HepG2 (cell line): ENCODE measurements around the gene CCDC50.

Experiments used
- BRCA1 ChIP-seq: sonication (generic); formaldehyde crosslinking; IDR thresholded peaks from 2 replicates; pipeline ENCODE4 v1.4.0; 2020; ENCODE audit warnings: missing genetic modification reagents
- CTCF ChIP-seq: sonication (generic); formaldehyde crosslinking; IDR thresholded peaks from 2 replicates; pipeline ENCODE4 v1.5.0; 2020; ENCODE audit warnings: mild to moderate bottlenecking, missing genetic modification reagents, moderate library complexity
- EZH2 ChIP-seq: conservative IDR thresholded peaks from 2 replicates; pipeline ENCODE4 v1.6.1; 2012; ENCODE audit warnings: mild to moderate bottlenecking, low read depth, low read length, moderate library complexity
- GTF2F1 ChIP-seq: fragments of 150-350 bp; IDR thresholded peaks from 2 replicates; pipeline ENCODE4 v1.6.1; 2014; ENCODE audit warnings: low read length
- PHF21A ChIP-seq: sonication (generic); formaldehyde crosslinking; IDR thresholded peaks from 2 replicates; pipeline ENCODE4 v1.5.0; 2020; ENCODE audit warnings: mild to moderate bottlenecking, missing genetic modification reagents
- REXO4 ChIP-seq: sonication (generic); formaldehyde crosslinking; IDR thresholded peaks from 2 replicates; pipeline ENCODE4 v1.8.0; 2022; ENCODE audit warnings: missing genetic modification reagents, mild to moderate bottlenecking, borderline replicate concordance
- STAT6 ChIP-seq: sonication (generic); formaldehyde crosslinking; IDR thresholded peaks from 2 replicates; pipeline ENCODE4 v1.4.0; 2020; ENCODE audit warnings: missing genetic modification reagents, mild to moderate bottlenecking, borderline replicate concordance
- TCF7L2 ChIP-seq: IDR thresholded peaks from 2 replicates; pipeline ENCODE4 v1.6.1; 2011; ENCODE audit warnings: mild to moderate bottlenecking, low read depth, low read length, moderate library complexity
- ZBTB10 ChIP-seq: sonication (generic); formaldehyde crosslinking; IDR thresholded peaks from 2 replicates; pipeline ENCODE4 v1.4.0; 2020; ENCODE audit warnings: missing genetic modification reagents, borderline replicate concordance
- ZBTB2 ChIP-seq: sonication (generic); formaldehyde crosslinking; IDR thresholded peaks from 2 replicates; pipeline ENCODE4 v1.8.0; 2022; ENCODE audit warnings: low read depth, missing genetic modification reagents
- ZFP36L2 ChIP-seq: sonication (generic); formaldehyde crosslinking; IDR thresholded peaks from 2 replicates; pipeline ENCODE4 v1.4.0; 2020; ENCODE audit warnings: missing genetic modification reagents
- ZNF24 ChIP-seq: fragments of 450-650 bp; IDR thresholded peaks from 2 replicates; pipeline ENCODE4 v1.6.1; 2017; ENCODE audit warnings: antibody characterized with exemption, mild to moderate bottlenecking
- ZNF335 ChIP-seq: sonication (generic); formaldehyde crosslinking; IDR thresholded peaks from 2 replicates; pipeline ENCODE4 v1.4.0; 2020; ENCODE audit warnings: missing genetic modification reagents
- ZNF773 ChIP-seq: sonication (generic); formaldehyde crosslinking; IDR thresholded peaks from 2 replicates; pipeline ENCODE4 v1.4.0; 2020; ENCODE audit warnings: missing genetic modification reagents, borderline replicate concordance

GRCh38 chr3:191425322-191425734 lies 96.1 kb downstream of the CCDC50 start:
- TF ChIP-seq EZH2 (no peak), ZBTB10 (CRISPR knock-in tag) (no peak), PHF21A (no peak), GTF2F1 (no peak), ZNF773 (CRISPR knock-in tag) (no peak), ZBTB2 (no peak), CTCF (CRISPR knock-in tag) (no peak), REXO4 (CRISPR knock-in tag) (no peak), BRCA1 (CRISPR knock-in tag) (no peak), ZNF335 (CRISPR knock-in tag) (no peak), STAT6 (CRISPR knock-in tag) (no peak), ZFP36L2 (no peak), TCF7L2 (no peak), ZNF24 (no peak)
